A549 (cell line): ENCODE measurements around the gene FAM161A. TPM values are rescaled to one million over a fixed set of nuclear protein-coding genes. Genes with fewer than 3 reads are reported as not detected.

Experiments
- ATAC-seq, 2 experiments: fragments of 200-7000 bp in 1 of 2; fragments of >200 bp in 1 of 2; cut with Nextera tagmentation in 1 of 2; cut with Tn5 transposase in 1 of 2; 3 replicates each; pipeline versions ENCODE4 v1.8.0 to v1.9.1; 2018 to 2020; ENCODE audit warnings: mild to moderate bottlenecking in 1 of 2, moderate library complexity in 1 of 2
- CTCF ChIA-PET: fragments of 300-600 bp; sonication (Branson Sonifier 250); formaldehyde crosslinking; extraction: SDS; loops from one replicate; lab custom pipeline; 2021; ENCODE audit warnings: antibody characterized with exemption, inconsistent platforms; lab: Yijun Ruan, JAX
- POLR2A ChIA-PET: fragments of 350-600 bp; formaldehyde crosslinking; extraction: SDS; loops from one replicate; lab custom pipeline; 2021; ENCODE audit warnings: antibody characterized with exemption, inconsistent platforms; lab: Yijun Ruan, JAX
- DNase-seq, 2 experiments: peaks; one replicate each; pipeline versions ENCODE4 v3.0.0 to v3.0.0-alpha.2; 2011 to 2016; ENCODE audit warnings: low read depth in 1 of 2, low spot score in 1 of 2
- FAIRE-seq: peaks from 2 replicates; lab custom pipeline; 2011; peaks lifted over from hg19 to GRCh38; lab: Jason Lieb, UNC
- H3K27ac ChIP-seq, 2 experiments: fragments of >200 bp; sonication (Bioruptor Twin); formaldehyde crosslinking; 3 replicates each; pipeline ENCODE4 v1.5.1; 2016 to 2017
- H3K4me1 ChIP-seq: fragments of >200 bp; sonication (Bioruptor Twin); formaldehyde crosslinking; 3 replicates; pipeline ENCODE4 v1.6.1; 2016
- H3K4me2 ChIP-seq: fragments of >200 bp; sonication (Bioruptor Twin); formaldehyde crosslinking; 3 replicates; pipeline ENCODE4 v1.6.1; 2016
- H3K4me3 ChIP-seq: fragments of >200 bp; sonication (Bioruptor Twin); formaldehyde crosslinking; 3 replicates; pipeline ENCODE4 v1.5.1; 2016
- H3K9me3 ChIP-seq: fragments of >200 bp; sonication (Bioruptor Twin); formaldehyde crosslinking; 3 replicates; pipeline ENCODE4 v1.6.1; 2016
- ATOH8 ChIP-seq: fragments of 250-450 bp; sonication (Bioruptor Pico); IDR thresholded peaks from 2 replicates; pipeline ENCODE4 v1.5.0; 2020; ENCODE audit warnings: low read depth, mild to moderate bottlenecking, moderate library complexity
- BCL3 ChIP-seq: fragments of >200 bp; sonication (Bioruptor Twin); formaldehyde crosslinking; IDR thresholded peaks from 3 replicates; pipeline ENCODE4 v1.6.1; 2016
- E2F6 ChIP-seq: IDR thresholded peaks from 2 replicates; pipeline ENCODE4 v1.6.1; 2012; ENCODE audit warnings: low read depth, borderline replicate concordance
- EHMT2 ChIP-seq: fragments of 200-600 bp; sonication (generic); IDR thresholded peaks from 2 replicates; pipeline ENCODE4 v1.6.1; 2016; ENCODE audit warnings: antibody characterized with exemption, low read depth, mild to moderate bottlenecking, moderate library complexity
- ESRRA ChIP-seq: fragments of 150-350 bp; IDR thresholded peaks from 2 replicates; pipeline ENCODE4 v1.6.1; 2014; ENCODE audit warnings: mild to moderate bottlenecking, low read length, borderline replicate concordance
- FOSB ChIP-seq: fragments of 250-450 bp; sonication (Bioruptor Pico); IDR thresholded peaks from 2 replicates; pipeline ENCODE4 v1.5.0; 2020; ENCODE audit warnings: mild to moderate bottlenecking, moderate library complexity
- FOXS1 ChIP-seq: fragments of 250-450 bp; sonication (Bioruptor Pico); IDR thresholded peaks from 2 replicates; pipeline ENCODE4 v1.5.0; 2020; ENCODE audit warnings: mild to moderate bottlenecking, moderate library complexity
- HDAC2 ChIP-seq: fragments of 200-600 bp; sonication (generic); IDR thresholded peaks from 2 replicates; pipeline ENCODE4 v1.6.1; 2016
- HMGXB4 ChIP-seq: fragments of 250-450 bp; sonication (Bioruptor Pico); IDR thresholded peaks from 2 replicates; pipeline ENCODE4 v1.5.0; 2021; ENCODE audit warnings: mild to moderate bottlenecking, moderate library complexity, borderline replicate concordance
- HOXB13 ChIP-seq: fragments of 250-450 bp; sonication (Bioruptor Pico); IDR thresholded peaks from 2 replicates; pipeline ENCODE4 v1.5.0; 2020; ENCODE audit warnings: low read depth, mild to moderate bottlenecking, moderate library complexity
- HOXB5 ChIP-seq: fragments of 250-450 bp; sonication (Bioruptor Pico); IDR thresholded peaks from 2 replicates; pipeline ENCODE4 v1.5.0; 2020; ENCODE audit warnings: mild to moderate bottlenecking, moderate library complexity
- JUN ChIP-seq, 2 experiments: fragments of >200 bp; sonication (Bioruptor Twin); formaldehyde crosslinking; IDR thresholded peaks; 2 replicates in 1 of 2; 3 replicates in 1 of 2; pipeline ENCODE4 v1.6.1; 2016 to 2017
- KDM1A ChIP-seq: fragments of 200-600 bp; sonication (generic); IDR thresholded peaks from 2 replicates; pipeline ENCODE4 v1.6.1; 2016; ENCODE audit warnings: low read depth, mild to moderate bottlenecking
- MAX ChIP-seq: IDR thresholded peaks from 2 replicates; pipeline ENCODE4 v1.6.1; 2012
- MAZ ChIP-seq: fragments of 150-350 bp; IDR thresholded peaks from 2 replicates; pipeline ENCODE4 v1.6.1; 2014; ENCODE audit warnings: antibody characterized with exemption, low read depth, low read length, borderline replicate concordance
- NR3C1 ChIP-seq: fragments of >200 bp; sonication (Bioruptor Twin); formaldehyde crosslinking; IDR thresholded peaks from 3 replicates; pipeline ENCODE4 v1.6.1; 2017
- PBX3 ChIP-seq: IDR thresholded peaks from 2 replicates; pipeline ENCODE4 v1.6.1; 2012
- PHF8 ChIP-seq: fragments of 200-600 bp; sonication (generic); IDR thresholded peaks from 2 replicates; pipeline ENCODE4 v1.6.1; 2016; ENCODE audit warnings: low read depth, mild to moderate bottlenecking, antibody characterized with exemption, moderate library complexity, borderline replicate concordance
- POLR2A ChIP-seq: IDR thresholded peaks from 2 replicates; pipeline ENCODE4 v1.6.1; 2012; ENCODE audit warnings: mild to moderate bottlenecking, low read length
- RAD21 ChIP-seq, 2 experiments: fragments of >200 bp in 1 of 2; sonication (Bioruptor Twin) in 1 of 2; formaldehyde crosslinking in 1 of 2; IDR thresholded peaks in 1 of 2; conservative IDR thresholded peaks in 1 of 2; 2 replicates in 1 of 2; 3 replicates in 1 of 2; pipeline ENCODE4 v1.6.1; 2012 to 2018; ENCODE audit warnings: inconsistent platforms in 1 of 2
- RFX5 ChIP-seq: fragments of 450-650 bp; IDR thresholded peaks from 2 replicates; pipeline ENCODE4 v1.7.1; 2014; ENCODE audit warnings: antibody characterized with exemption, mild to moderate bottlenecking, moderate library complexity
- TFCP2L1 ChIP-seq: fragments of 250-450 bp; sonication (Bioruptor Pico); IDR thresholded peaks from 2 replicates; pipeline ENCODE4 v1.5.0; 2021; ENCODE audit warnings: mild to moderate bottlenecking
- TP53 ChIP-seq: fragments of 250-450 bp; sonication (Bioruptor Pico); IDR thresholded peaks from 2 replicates; pipeline ENCODE4 v1.5.0; 2021; ENCODE audit warnings: mild to moderate bottlenecking, moderate library complexity
- ZC3H11A ChIP-seq: fragments of 450-650 bp; IDR thresholded peaks from 2 replicates; pipeline ENCODE4 v1.6.1; 2014; ENCODE audit warnings: antibody characterized with exemption, mild to moderate bottlenecking
- WGBS: methylation state at CpG from one replicate; pipeline ENCODE4 v1.1.6; 2017; ENCODE audit errors: missing lambda C conversion rate; 5-methylcytosine and 5-hydroxymethylcytosine counted together
- polyA minus RNA-seq: library from RNA; depleted of rRNA, polyadenylated mRNA; stranded (reverse); fragments of >200 nt; gene quantifications from 2 replicates; pipeline ENCODE4 v1.2.3, GENCODE V29; 2011; rRNA and poly(A)+ RNA removed
- polyA plus RNA-seq, 4 experiments: library from polyadenylated mRNA; depleted of rRNA in 3 of 4; stranded (reverse); fragments of >200 nt; fragmentation: RNase III in 1 of 4; extraction: RNeasy Plus Mini Kit Qiagen cat#74134 plus additional on column Dnase treatment in 1 of 4; gene quantifications; 2 replicates in 3 of 4; 3 replicates in 1 of 4; pipeline ENCODE4 v1.2.3, GENCODE V29; 2011 to 2017

FAM161A gene
- polyA plus RNA-seq (2011; rRNA removed) (5.8 and 10.0 TPM in 2 replicates), polyA plus RNA-seq (2017; fragmentation: RNase III; extraction: RNeasy Plus Mini Kit Qiagen cat#74134 plus additional on column Dnase treatment) (11.0 to 12.3 TPM (median 11.8 TPM) in 3 replicates), polyA minus RNA-seq (1.3 and 1.9 TPM in 2 replicates)
- polyA plus RNA-seq (2012; cell fraction: cytosol; rRNA removed): 1.2 and 1.3 TPM in 2 replicates
- polyA plus RNA-seq (2012; cell fraction: nucleus; rRNA removed): 1.3 and 2.7 TPM in 2 replicates

- 2% methylated on average over 33 of the region's 50 CpGs for WGBS
- DNase-seq: peak; percentile 75 to 88
- TF ChIP-seq PBX3 (0 out of 2 replicates have a peak, but pooled peaks have one; percentile 25), POLR2A (peak; percentile 70), MAX (peak; percentile 67; the same call in 1 of the 2 replicates), HDAC2 (peak; percentile 53; the same call in 1 of the 2 replicates), E2F6 (peak; percentile 91), FOXS1 (CRISPR knock-in tag) (no peak), MAZ (0 out of 2 replicates have a peak, but pooled peaks have one; percentile 30), ATOH8 (CRISPR knock-in tag) (no peak), PHF8 (0 out of 2 replicates have a peak, but pooled peaks have one; percentile 34), RAD21 (conservative IDR thresholded peaks at IDR 0.05 in 1 of 2, IDR thresholded peaks at IDR 0.05 in 1 of 2) (0 out of 5 replicates have a peak, but pooled peaks of 1 of the 2 experiments have one; percentile 11), KDM1A (peak; percentile 77; the same call in 1 of the 2 replicates), HOXB13 (no peak)
- peak within 1 kb of the TSS; percentile 94 for H3K27ac ChIP-seq
- no peaks in the 10 kb centered on the region for H3K9me3 ChIP-seq
- H3K4me3 ChIP-seq: peak within 1 kb of the TSS; percentile 63
- POLR2A ChIA-PET: interaction anchor here (0.6 to 4.0 kb wide), 10 partner anchors 9 to 319 kb away, joined by 3 to 35 read pairs (median 4); partner anchors contain the start of gene XPO1
- CTCF ChIA-PET: interaction anchor here (0.6 to 1.1 kb wide), 7 partner anchors 9 to 719 kb away, joined by 3 to 6 read pairs (median 4); no protein-coding TSS in a partner anchor
- H3K4me2 ChIP-seq: peak within 1 kb of the TSS; percentile 88
- FAIRE-seq: no peak
- peak; percentile 87 to 90 for ATAC-seq
- H3K4me1 ChIP-seq: peaks cover 6% of the 10 kb centered on the region; the same call in 1 of the 3 replicates
Measured at GRCh38 chr2:61853847-61854563, at the start of gene FAM161A. TSS of gene FAM161A (minus strand) at chr2:61854060. CDS start at chr2:61854041, 19 bp downstream.

- POLR2A ChIA-PET: no interaction called here
- ATAC-seq: no peak
- Histone ChIP-seq H3K4me1 (peaks cover 5% of the 10 kb centered on the region; the same call in 1 of the 3 replicates), H3K9me3 (no peaks in the 10 kb centered on the region), H3K4me2 (no peak overlapping the region), H3K27ac (no peak overlapping the region), H3K4me3 (no peak overlapping the region)
- no peak for DNase-seq
- no peak for FAIRE-seq
- CTCF ChIA-PET: interaction anchor here (1.2 kb wide), 1 partner anchor 15 kb away, joined by 3 read pairs; no protein-coding TSS in a partner anchor
- 67% methylated on average over 1 of the region's 1 CpG for WGBS
- TF ChIP-seq NR3C1: no peak
- TF ChIP-seq TP53: no peak
- TF ChIP-seq FOSB: no peak
- no peak for TF ChIP-seq JUN (IDR thresholded peaks at IDR 0.05)
- no peak for TF ChIP-seq E2F6
- TF ChIP-seq ZC3H11A: no peak
- TF ChIP-seq HMGXB4 (CRISPR knock-in tag): no peak
- no peak for TF ChIP-seq ESRRA
- TF ChIP-seq ATOH8 (CRISPR knock-in tag): no peak
- no peak for TF ChIP-seq RFX5
- TF ChIP-seq TFCP2L1 (CRISPR knock-in tag): no peak
- no peak for TF ChIP-seq BCL3
- no peak for TF ChIP-seq PBX3
- no peak for TF ChIP-seq MAX
- no peak for TF ChIP-seq HOXB5 (CRISPR knock-in tag)
- TF ChIP-seq EHMT2: no peak
- TF ChIP-seq, all 56 proteins: peak for 0
Measured at GRCh38 chr2:61900281-61900680, 46.4 kb upstream of the FAM161A start.
